ENCODE data around the gene BHLHE23.

- TF ChIP-seq CTCF (IDR thresholded peaks at IDR 0.05) (no peak), POLR2A (IDR thresholded peaks at IDR 0.05) (no peak), EP300 (IDR thresholded peaks at IDR 0.05) (no peak)
Measured at GRCh38 chr20:63031251-63032014, 24.7 kb upstream of the BHLHE23 start.

Data from tibial nerve (tissue), 4 donors.